K562 (cell line): ENCODE results near the gene SNTG2. TPM values are rescaled to one million over a fixed set of nuclear protein-coding genes. Genes with fewer than 3 reads are reported as not detected.

Experiments used
- ATAC-seq: fragments of 200-7000 bp; cut with Tn5 transposase; 3 replicates; pipeline ENCODE4 v1.9.1; 2020; ENCODE audit warnings: moderate library complexity
- BruUV-seq: library from RNA; stranded (reverse); fragments of 400-500 nt; replicated peaks from 2 replicates; lab custom pipeline; 2021; lab: Mats Ljungman, UMichigan
- CTCF ChIA-PET: fragments of 300-600 bp; formaldehyde crosslinking; extraction: SDS; loops from one replicate; lab custom pipeline; 2021; ENCODE audit warnings: low intra/inter-chr PET ratio; lab: Yijun Ruan, JAX
- POLR2A ChIA-PET: fragments of 300-600, 350-650 bp; sonication (Branson Sonifier 250); formaldehyde crosslinking; extraction: SDS; loops from one replicate; lab custom pipeline; 2021; ENCODE audit warnings: antibody characterized with exemption, inconsistent platforms; lab: Yijun Ruan, JAX
- DNase-seq, 4 experiments: peaks; one replicate each; pipeline versions ENCODE4 v3.0.0 to v3.0.0-alpha.2; 2011 to 2018; ENCODE audit warnings: low spot score in 3 of 4, mixed read lengths in 3 of 4; ENCODE audit errors: extremely low read depth in 1 of 4
- FAIRE-seq: peaks from 2 replicates; lab custom pipeline; 2011; peaks lifted over from hg19 to GRCh38; lab: Jason Lieb, UNC
- H2AFZ ChIP-seq: 2 replicates; pipeline ENCODE4 v1.6.0; 2011; ENCODE audit warnings: low read depth, low read length, control low read depth, inconsistent platforms
- H3K27ac ChIP-seq: fragments of 200-600 bp; 3 replicates; pipeline ENCODE4 v1.8.0; 2011; ENCODE audit warnings: low read depth, mild to moderate bottlenecking, control low read depth, inconsistent platforms, low read length, moderate library complexity, mixed read lengths; ENCODE audit errors: extremely low read depth
- H3K27me3 ChIP-seq, 2 experiments: fragments of 300-600 bp in 1 of 2; 2 replicates in 1 of 2; 3 replicates in 1 of 2; pipeline versions ENCODE4 v1.6.0 to v1.8.0; 2011; ENCODE audit warnings: inconsistent platforms in 2 of 2, low read length in 2 of 2, mild to moderate bottlenecking in 1 of 2, mixed read lengths in 1 of 2, moderate library complexity in 1 of 2; ENCODE audit not compliant: control insufficient read depth in 2 of 2, insufficient read depth in 2 of 2
- H3K36me3 ChIP-seq: fragments of 300-600 bp; 3 replicates; pipeline ENCODE4 v1.8.0; 2011; ENCODE audit warnings: mild to moderate bottlenecking, low read length, inconsistent platforms; ENCODE audit not compliant: control insufficient read depth, insufficient read depth
- H3K4me1 ChIP-seq, 2 experiments: fragments of 200-600 bp in 1 of 2; replicated peaks in 1 of 2; 2 replicates in 1 of 2; 3 replicates in 1 of 2; pipeline versions ENCODE4 v1.5.1 to v1.8.0; 2011; ENCODE audit warnings: inconsistent platforms in 2 of 2, low read length in 2 of 2, mild to moderate bottlenecking in 1 of 2, mixed read lengths in 1 of 2, moderate library complexity in 1 of 2; ENCODE audit not compliant: control insufficient read depth in 2 of 2, insufficient read depth in 2 of 2
- H3K4me2 ChIP-seq: 2 replicates; pipeline ENCODE4 v1.6.1; 2011; ENCODE audit warnings: low read length, control low read depth, inconsistent platforms, mixed read lengths; ENCODE audit not compliant: insufficient read depth
- H3K4me3 ChIP-seq: fragments of 200-600 bp; sonication (generic), shearing (Covaris generic); 2 replicates; pipeline ENCODE4 v1.5.1; 2016; ENCODE audit warnings: control low read depth, inconsistent platforms
- H3K79me2 ChIP-seq: fragments of 200-600 bp; 3 replicates; pipeline ENCODE4 v1.8.0; 2011; ENCODE audit warnings: low read length, inconsistent platforms; ENCODE audit not compliant: control insufficient read depth, insufficient read depth
- H3K9ac ChIP-seq, 2 experiments: 2 replicates each; pipeline versions ENCODE4 v1.6.0 to v1.6.1; 2011; ENCODE audit warnings: low read depth in 2 of 2, low read length in 2 of 2, control low read depth in 1 of 2, inconsistent platforms in 1 of 2, mild to moderate bottlenecking in 1 of 2, mixed read lengths in 1 of 2; ENCODE audit not compliant: insufficient read depth in 1 of 2
- H3K9me1 ChIP-seq: one replicate; pipeline ENCODE4 v1.6.0; 2011; ENCODE audit warnings: inconsistent platforms, mild to moderate bottlenecking, low read length, moderate library complexity; ENCODE audit not compliant: control insufficient read depth, insufficient read depth
- H3K9me3 ChIP-seq: replicated peaks from 2 replicates; pipeline ENCODE4 v1.5.1; 2011; ENCODE audit warnings: low read depth, low read length, inconsistent platforms; ENCODE audit not compliant: control insufficient read depth, insufficient read depth
- H4K20me1 ChIP-seq: replicated peaks from 2 replicates; pipeline ENCODE4 v1.6.1; 2011; ENCODE audit warnings: low read length, inconsistent platforms, mixed read lengths; ENCODE audit not compliant: control insufficient read depth, insufficient read depth
- BDP1 ChIP-seq: IDR thresholded peaks from 3 replicates; pipeline ENCODE4 v1.6.1; 2011; ENCODE audit not compliant: insufficient read length, insufficient read depth
- CBX1 ChIP-seq: sonication (generic); IDR thresholded peaks from 2 replicates; pipeline ENCODE4 v1.6.1; 2016; ENCODE audit warnings: antibody characterized with exemption, low read depth, mild to moderate bottlenecking
- DDX20 ChIP-seq: fragments of 450-650 bp; IDR thresholded peaks from 2 replicates; pipeline ENCODE4 v1.6.1; 2016; ENCODE audit warnings: missing genetic modification characterization, low read depth, mild to moderate bottlenecking, missing compliant biosample characterization, moderate library complexity
- ETS2 ChIP-seq: IDR thresholded peaks from 2 replicates; pipeline ENCODE4 v1.6.1; 2016; ENCODE audit warnings: borderline replicate concordance, missing genetic modification characterization, mild to moderate bottlenecking, moderate library complexity, missing compliant biosample characterization; ENCODE audit not compliant: poor library complexity, severe bottlenecking
- HDAC2 ChIP-seq: fragments of 450-650 bp; IDR thresholded peaks from 2 replicates; pipeline ENCODE4 v1.6.1; 2016; ENCODE audit warnings: mild to moderate bottlenecking
- PHTF2 ChIP-seq: fragments of 250-450 bp; sonication (Bioruptor Pico); IDR thresholded peaks from 2 replicates; pipeline ENCODE4 v1.5.0; 2021; ENCODE audit warnings: mild to moderate bottlenecking
- RHOXF2B ChIP-seq: fragments of 250-450 bp; sonication (Bioruptor Pico); conservative IDR thresholded peaks from 2 replicates; pipeline ENCODE4 v1.5.1; 2021
- SAFB ChIP-seq: fragments of 200-400 bp; formaldehyde crosslinking; IDR thresholded peaks from 2 replicates; pipeline ENCODE4 v1.6.1; 2017; ENCODE audit warnings: low read depth, low read length, borderline replicate concordance
- ZBTB8A ChIP-seq: fragments of 450-650 bp; IDR thresholded peaks from 2 replicates; pipeline ENCODE4 v1.6.1; 2018; ENCODE audit warnings: mild to moderate bottlenecking, moderate library complexity; ENCODE audit not compliant: partially characterized antibody
- WGBS: fragments of 100-300 bp; shearing (Covaris generic); methylation state at CpG from one replicate; pipeline ENCODE4 v1.1.6; 2016; ENCODE audit warnings: low coverage, mixed read lengths; ENCODE audit not compliant: insufficient coverage; ENCODE audit errors: missing lambda C conversion rate; 5-methylcytosine and 5-hydroxymethylcytosine counted together
- in situ Hi-C: fragments of 300-500 bp; cut with MboI; formaldehyde crosslinking; loops from 4 replicates; pipeline ENCODE4 v1.15.0; 2018; ENCODE audit warnings: inconsistent platforms, mixed read lengths
- intact Hi-C: fragments of 100-400 bp; cut with micrococcal nuclease; formaldehyde crosslinking; loops from 2 replicates; pipeline ENCODE4 v1.14.2; 2022
- polyA plus RNA-seq, 8 experiments: library from polyadenylated mRNA; depleted of rRNA in 4 of 8; stranded (reverse) in 5 of 8; unstranded in 3 of 8; fragments of >200 nt; fragmentation: Nextera tagmentation in 2 of 8; fragmentation: Illumina TruSeq in 1 of 8; extraction: Ambion mirVana in 2 of 8; extraction: Trizol in 1 of 8; gene quantifications; 2 replicates each; pipeline versions ENCODE4 v1.2.1 to v1.2.3, GENCODE V29; 2011 to 2014; ENCODE audit warnings: inconsistent platforms in 1 of 8, missing spikeins in 1 of 8
- total RNA-seq, 7 experiments: library from RNA; depleted of rRNA in 6 of 7; stranded (reverse); fragments of >200 nt in 6 of 7; fragmentation: Illumina TruSeq in 2 of 7; extraction: Trizol in 2 of 7; gene quantifications; 2 replicates each; pipeline versions ENCODE4 v1.2.1 to v1.2.3, GENCODE V29; 2011 to 2021; ENCODE audit warnings: low replicate concordance in 1 of 7

The SNTG2 gene
- total and polyA plus RNA-seq, 9 of the 15 experiments (the other 6 are each of a cell fraction or from before 2014, with no cell fraction given), result not detected

DNA sequence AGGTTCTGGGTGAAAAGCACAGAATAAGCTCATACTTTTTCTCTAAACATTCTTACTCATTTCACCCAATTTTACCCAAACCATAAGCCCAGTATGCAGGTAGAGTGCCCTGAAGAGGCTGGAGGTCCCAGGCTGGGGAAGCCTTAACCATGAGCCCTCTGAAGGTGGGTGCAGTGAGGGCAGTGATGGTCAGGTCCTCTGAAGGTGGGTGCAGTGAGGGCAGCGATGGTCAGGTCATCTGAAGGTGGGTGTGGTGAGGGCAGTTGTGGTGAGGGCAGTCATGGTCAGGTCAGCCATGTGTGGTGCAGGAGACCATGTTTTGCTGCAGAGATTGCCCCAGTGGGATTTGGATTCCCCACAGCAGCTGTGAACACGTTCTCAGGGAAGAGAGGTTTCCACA is 148.8 kb downstream of the SNTG2 start:
- Histone ChIP-seq H3K4me3 (no peak overlapping the region), H3K9me1 (no peaks in the 10 kb centered on the region), H3K27me3 (peaks cover 14 to 40% of the 10 kb centered on the region in 2 experiments; a peak in 3 of 5 replicates), H2AFZ (no peak overlapping the region), H4K20me1 (0 out of 2 replicates have a peak, but pooled peaks cover 4% of the 10 kb centered on the region), H3K4me1 (no peaks in the 10 kb centered on the region), H3K79me2 (no peaks in the 10 kb centered on the region), H3K36me3 (no peaks in the 10 kb centered on the region), H3K27ac (no peak overlapping the region), H3K9me3 (no peaks in the 10 kb centered on the region), H3K9ac (no peak overlapping the region), H3K4me2 (no peak overlapping the region)
- intact Hi-C loops, result no loop called here
- in situ Hi-C loops, result no loop called here
- POLR2A ChIA-PET, result no interaction called here
- no TSS peak for BruUV-seq
- CTCF ChIA-PET, result no interaction called here
- FAIRE-seq (no peak), DNase-seq (no peak)
- WGBS, result 0% methylated on average over 2 of the region's 2 CpGs
- no peak for TF ChIP-seq PHTF2 (CRISPR knock-in tag)
- no peak for TF ChIP-seq BDP1
- no peak for TF ChIP-seq SAFB
- TF ChIP-seq HDAC2, result no peak
- no peak for TF ChIP-seq ETS2
- no peak for TF ChIP-seq ZBTB8A
- no peak for TF ChIP-seq CBX1
- TF ChIP-seq RHOXF2B, result no peak
- no peak for TF ChIP-seq DDX20 (tag)
- TF ChIP-seq, all 486 proteins: peak for 0
- no peak for ATAC-seq
